PC-3 (cell line): ENCODE measurements around the gene HPX. TPM values are rescaled to one million over a fixed set of nuclear protein-coding genes. Genes with fewer than 3 reads are reported as not detected.

Source experiments
- ATAC-seq: fragments of 200-7000 bp; cut with Tn5 transposase; 2 replicates; pipeline ENCODE4 v1.9.1; 2020; ENCODE audit warnings: mild to moderate bottlenecking, moderate library complexity
- BruUV-seq: library from RNA; stranded (reverse); fragments of 400-500 nt; replicated peaks from 2 replicates; lab custom pipeline; 2021; lab: Mats Ljungman, UMichigan
- CTCF ChIA-PET: fragments of 300-600 bp; sonication (Branson Sonifier 250); formaldehyde crosslinking; loops from one replicate; lab custom pipeline; 2022; ENCODE audit warnings: antibody characterized with exemption; lab: Charles Lee
- POLR2A ChIA-PET: fragments of 300-600 bp; sonication (Branson Sonifier 250); formaldehyde crosslinking; loops from one replicate; lab custom pipeline; 2022; ENCODE audit warnings: antibody characterized with exemption; ENCODE audit not compliant: unreplicated experiment; lab: Charles Lee
- DNase-seq: peaks from one replicate; pipeline ENCODE4 v3.0.0-alpha.2; 2015
- H2AFZ ChIP-seq: fragments of 300-600 bp; sonication (generic); 2 replicates; pipeline ENCODE4 v1.6.0; 2016; ENCODE audit warnings: antibody characterized with exemption, low read length
- H3F3A ChIP-seq: fragments of 300-600 bp; sonication (generic); one replicate; pipeline ENCODE4 v1.6.0; 2017; ENCODE audit warnings: antibody characterized with exemption, low read length, control low read depth, mild to moderate bottlenecking; ENCODE audit not compliant: unreplicated experiment
- H3K27ac ChIP-seq: fragments of 300-600 bp; sonication (generic); 2 replicates; pipeline ENCODE4 v1.5.1; 2016; ENCODE audit warnings: mild to moderate bottlenecking, low read length
- H3K27me3 ChIP-seq: fragments of 300-600 bp; sonication (generic); 2 replicates; pipeline ENCODE4 v1.6.1; 2016; ENCODE audit warnings: low read length, mixed read lengths
- H3K36me3 ChIP-seq: fragments of 300-600 bp; sonication (generic); 2 replicates; pipeline ENCODE4 v1.6.1; 2016; ENCODE audit warnings: low read depth, mixed run types, low read length, mixed read lengths
- H3K4me1 ChIP-seq: fragments of 300-600 bp; sonication (generic); 2 replicates; pipeline ENCODE4 v1.5.1; 2016; ENCODE audit warnings: low read length; ENCODE audit not compliant: insufficient read depth
- H3K4me2 ChIP-seq: fragments of 300-600 bp; sonication (generic); 2 replicates; pipeline ENCODE4 v1.6.0; 2016; ENCODE audit warnings: low read length
- H3K4me3 ChIP-seq: fragments of 300-600 bp; sonication (generic); 2 replicates; pipeline ENCODE4 v1.5.1; 2016; ENCODE audit warnings: mild to moderate bottlenecking, low read length, mixed read lengths
- H3K79me2 ChIP-seq: fragments of 300-600 bp; sonication (generic); 2 replicates; pipeline ENCODE4 v1.6.1; 2017; ENCODE audit warnings: low read length, mixed read lengths
- H3K9ac ChIP-seq: fragments of 300-600 bp; sonication (generic); 2 replicates; pipeline ENCODE4 v1.6.0; 2016; ENCODE audit warnings: mild to moderate bottlenecking, low read length
- H3K9me2 ChIP-seq: fragments of 300-600 bp; sonication (generic); replicated peaks from 2 replicates; pipeline ENCODE4 v1.6.1; 2016; ENCODE audit warnings: mixed run types, low read length, mixed read lengths
- H3K9me3 ChIP-seq: fragments of 300-600 bp; sonication (generic); 2 replicates; pipeline ENCODE4 v1.6.1; 2016; ENCODE audit warnings: low read length, mixed read lengths
- H4K20me1 ChIP-seq: fragments of 300-600 bp; sonication (generic); 2 replicates; pipeline ENCODE4 v1.6.1; 2016; ENCODE audit warnings: low read length, mixed read lengths
- EZH2 ChIP-seq: fragments of 300-600 bp; sonication (generic); IDR thresholded peaks from one replicate; pipeline ENCODE4 v1.6.1; 2017; ENCODE audit warnings: antibody characterized with exemption, mild to moderate bottlenecking, low read length; ENCODE audit not compliant: unreplicated experiment
- EZH2phosphoT487 ChIP-seq: fragments of 300-600 bp; sonication (generic); IDR thresholded peaks from 2 replicates; pipeline ENCODE4 v1.6.1; 2018; ENCODE audit warnings: mild to moderate bottlenecking, antibody characterized with exemption, low read length, borderline replicate concordance
- intact Hi-C: fragments of 100-400 bp; cut with micrococcal nuclease; formaldehyde crosslinking; loops from 2 replicates; pipeline ENCODE4 v1.9.0; 2023
- total RNA-seq: library from RNA; depleted of rRNA; stranded (reverse); fragments of >200 nt; gene quantifications from 2 replicates; pipeline ENCODE4 v1.2.3, GENCODE V29; 2014
- TF ChIP-seq, protein P1 (sequence below): fragments of 300-600 bp; sonication (generic); conservative IDR thresholded peaks from 2 replicates; pipeline ENCODE4 v1.5.1; 2017; ENCODE audit warnings: antibody characterized with exemption, low read depth, mild to moderate bottlenecking, low read length

The HPX gene
- total RNA-seq, 1 experiment from 2014 or later: 1.6 TPM

DNA sequence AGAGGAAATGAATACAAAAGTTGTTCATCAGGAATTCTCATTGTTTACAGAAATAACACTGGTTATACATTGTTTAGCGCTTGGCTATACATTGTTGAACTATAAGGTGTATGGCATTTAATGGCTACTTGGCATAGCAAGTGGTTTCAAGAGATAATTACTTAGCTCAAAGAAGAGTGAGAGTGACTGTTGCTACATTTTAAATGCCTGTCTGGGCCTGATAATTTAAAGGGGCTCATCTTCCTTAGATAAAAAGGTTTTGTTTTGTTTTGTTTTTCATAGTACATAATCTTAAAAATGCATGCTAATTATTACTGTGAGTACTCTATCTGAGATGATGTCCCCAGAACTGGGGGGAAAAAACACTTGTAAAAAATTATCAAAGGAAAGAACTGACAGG lies 52.0 kb downstream of the HPX start:
- Histone ChIP-seq H3K27me3 (no peaks in the 10 kb centered on the region), H3K9me3 (no peaks in the 10 kb centered on the region), H3K4me2 (no peak overlapping the region), H3K9ac (no peak overlapping the region), H3K79me2 (no peaks in the 10 kb centered on the region), H3K9me2 (no peaks in the 10 kb centered on the region), H3K36me3 (no peaks in the 10 kb centered on the region), H3F3A (no peaks in the 10 kb centered on the region), H2AFZ (no peak overlapping the region), H4K20me1 (no peaks in the 10 kb centered on the region), H3K4me3 (no peak overlapping the region), H3K4me1 (peaks cover 12% of the 10 kb centered on the region), H3K27ac (no peak overlapping the region)
- DNase-seq (no peak), ATAC-seq (no peak)
- ChIA-PET POLR2A (no interaction called here), CTCF (interaction anchor here (0.6 to 1.3 kb wide), 2 partner anchors 9 to 1802 kb away, joined by 3 to 7 read pairs; no protein-coding TSS in a partner anchor)
- intact Hi-C loops: no loop called here
- TF ChIP-seq, protein P1, sequence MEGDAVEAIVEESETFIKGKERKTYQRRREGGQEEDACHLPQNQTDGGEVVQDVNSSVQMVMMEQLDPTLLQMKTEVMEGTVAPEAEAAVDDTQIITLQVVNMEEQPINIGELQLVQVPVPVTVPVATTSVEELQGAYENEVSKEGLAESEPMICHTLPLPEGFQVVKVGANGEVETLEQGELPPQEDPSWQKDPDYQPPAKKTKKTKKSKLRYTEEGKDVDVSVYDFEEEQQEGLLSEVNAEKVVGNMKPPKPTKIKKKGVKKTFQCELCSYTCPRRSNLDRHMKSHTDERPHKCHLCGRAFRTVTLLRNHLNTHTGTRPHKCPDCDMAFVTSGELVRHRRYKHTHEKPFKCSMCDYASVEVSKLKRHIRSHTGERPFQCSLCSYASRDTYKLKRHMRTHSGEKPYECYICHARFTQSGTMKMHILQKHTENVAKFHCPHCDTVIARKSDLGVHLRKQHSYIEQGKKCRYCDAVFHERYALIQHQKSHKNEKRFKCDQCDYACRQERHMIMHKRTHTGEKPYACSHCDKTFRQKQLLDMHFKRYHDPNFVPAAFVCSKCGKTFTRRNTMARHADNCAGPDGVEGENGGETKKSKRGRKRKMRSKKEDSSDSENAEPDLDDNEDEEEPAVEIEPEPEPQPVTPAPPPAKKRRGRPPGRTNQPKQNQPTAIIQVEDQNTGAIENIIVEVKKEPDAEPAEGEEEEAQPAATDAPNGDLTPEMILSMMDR: no peak
- no peak for TF ChIP-seq EZH2phosphoT487
- no peak for TF ChIP-seq EZH2
- BruUV-seq: no TSS peak

DNA sequence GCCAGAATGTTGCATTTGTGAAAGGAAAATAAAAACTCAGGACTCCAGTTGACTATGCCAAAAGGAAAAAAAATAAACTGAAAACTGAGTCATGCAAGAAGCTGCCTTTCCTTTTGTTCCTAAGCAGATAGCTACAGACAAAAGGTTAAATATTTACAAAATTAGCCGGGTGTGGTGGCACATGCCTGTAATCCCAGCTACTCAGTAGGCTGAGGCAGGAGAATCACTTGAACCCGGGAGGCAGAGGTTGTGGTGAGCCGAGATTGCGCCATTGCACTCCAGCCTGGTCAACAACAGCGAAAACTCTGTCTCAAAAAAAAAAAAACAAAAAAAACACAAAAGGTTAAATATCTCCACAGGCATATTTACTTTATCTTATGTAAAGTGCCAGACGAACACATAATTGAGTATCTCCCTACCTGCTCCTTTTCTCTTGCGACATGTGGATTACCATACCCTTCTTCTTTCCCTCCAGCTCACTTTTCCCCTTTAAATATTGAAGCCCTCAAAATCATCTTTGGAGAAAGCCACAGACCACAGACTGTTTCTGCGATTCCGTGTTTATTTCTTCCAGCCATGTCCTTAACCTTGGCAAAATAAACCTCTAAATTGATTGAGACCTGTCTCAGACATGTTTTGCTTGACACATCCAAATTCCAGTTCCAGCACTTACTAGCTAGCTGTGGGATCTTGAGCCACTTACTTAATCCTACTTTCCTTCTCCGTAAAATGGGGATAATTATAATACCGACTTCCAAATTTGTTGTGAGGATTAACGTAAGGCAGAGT lies 52.8 kb downstream of the HPX start:
- Histone ChIP-seq H3K9ac (no peak overlapping the region), H3K27ac (no peak overlapping the region), H3K36me3 (no peaks in the 10 kb centered on the region), H2AFZ (no peak overlapping the region), H3K79me2 (no peaks in the 10 kb centered on the region), H3F3A (no peaks in the 10 kb centered on the region), H3K4me3 (no peak overlapping the region), H4K20me1 (no peaks in the 10 kb centered on the region), H3K4me1 (peaks cover 12% of the 10 kb centered on the region), H3K27me3 (no peaks in the 10 kb centered on the region), H3K4me2 (peak overlapping the region; percentile 33), H3K9me3 (no peaks in the 10 kb centered on the region), H3K9me2 (no peaks in the 10 kb centered on the region)
- BruUV-seq: no TSS peak
- ChIA-PET POLR2A (interaction anchor here (0.7 kb wide), 1 partner anchor 9 kb away, joined by 9 read pairs; no protein-coding TSS in a partner anchor), CTCF (interaction anchor here (1.0 to 1.3 kb wide), 2 partner anchors 9 kb away, joined by 5 to 7 read pairs; no protein-coding TSS in a partner anchor)
- intact Hi-C loops: no loop called here
- ATAC-seq (no peak), DNase-seq (no peak)
- TF ChIP-seq EZH2 (no peak), EZH2phosphoT487 (no peak)
- TF ChIP-seq, protein P1: no peak

DNA sequence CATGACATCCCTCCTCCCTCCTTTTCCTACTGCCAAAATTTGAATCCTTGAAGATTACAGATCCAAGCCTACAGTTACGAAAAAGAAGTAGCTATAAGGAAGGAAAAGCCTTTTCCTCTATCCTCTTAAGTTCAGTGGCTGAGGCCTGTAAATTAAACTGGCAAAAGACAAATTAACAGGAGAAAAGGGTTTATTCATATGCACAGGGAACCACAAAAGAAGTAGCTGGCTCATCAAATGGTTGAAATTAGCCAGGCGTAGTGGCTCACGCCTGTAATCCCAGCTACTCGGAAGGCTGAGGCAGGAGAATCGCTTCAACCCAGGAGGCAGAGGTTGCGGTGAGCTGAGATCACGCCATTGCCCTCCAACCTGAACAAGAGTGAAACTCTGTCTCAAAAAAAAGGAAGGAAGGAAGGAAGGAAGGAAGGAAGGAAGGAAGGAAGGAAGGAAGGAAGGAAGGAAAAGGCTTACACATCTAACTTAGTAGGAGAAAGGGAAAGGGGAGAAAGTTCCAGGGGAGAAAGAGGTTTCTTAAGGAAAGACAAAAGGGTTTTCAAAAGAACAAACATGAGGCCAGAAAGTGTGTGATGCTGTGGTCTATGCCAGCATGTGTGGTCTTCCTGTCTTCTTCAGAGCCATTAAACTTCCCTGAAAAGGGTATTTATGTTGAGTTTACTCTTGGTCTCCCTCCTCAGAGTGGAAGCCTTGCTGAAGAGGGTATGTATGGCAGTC lies 55.6 kb downstream of the HPX start:
- Histone ChIP-seq H3K4me2 (no peak overlapping the region), H3K27me3 (no peaks in the 10 kb centered on the region), H3K79me2 (no peaks in the 10 kb centered on the region), H3K9ac (no peak overlapping the region), H4K20me1 (no peaks in the 10 kb centered on the region), H3F3A (no peaks in the 10 kb centered on the region), H3K27ac (no peak overlapping the region), H3K36me3 (no peaks in the 10 kb centered on the region), H3K9me2 (no peaks in the 10 kb centered on the region), H3K9me3 (no peaks in the 10 kb centered on the region), H2AFZ (no peak overlapping the region), H3K4me3 (no peak overlapping the region), H3K4me1 (peaks cover 6% of the 10 kb centered on the region)
- CTCF ChIA-PET: no interaction called here
- intact Hi-C loops: no loop called here
- no TSS peak for BruUV-seq
- no peak for DNase-seq
- no peak for ATAC-seq
- POLR2A ChIA-PET: no interaction called here
- TF ChIP-seq EZH2 (no peak), EZH2phosphoT487 (no peak)
- TF ChIP-seq, protein P1: no peak
